ENCODE measurements around the gene CFAP298. TPM values are rescaled to one million over a fixed set of nuclear protein-coding genes. Genes with fewer than 3 reads are reported as not detected.
"Not testable (repeated sequence)": the region's sequence is repeated elsewhere in the genome, so short reads cannot be mapped to it uniquely, and the experiment has no call there.

The CFAP298 gene
- total RNA-seq, 1 experiment from 2014 or later: 35.5 TPM

DNA sequence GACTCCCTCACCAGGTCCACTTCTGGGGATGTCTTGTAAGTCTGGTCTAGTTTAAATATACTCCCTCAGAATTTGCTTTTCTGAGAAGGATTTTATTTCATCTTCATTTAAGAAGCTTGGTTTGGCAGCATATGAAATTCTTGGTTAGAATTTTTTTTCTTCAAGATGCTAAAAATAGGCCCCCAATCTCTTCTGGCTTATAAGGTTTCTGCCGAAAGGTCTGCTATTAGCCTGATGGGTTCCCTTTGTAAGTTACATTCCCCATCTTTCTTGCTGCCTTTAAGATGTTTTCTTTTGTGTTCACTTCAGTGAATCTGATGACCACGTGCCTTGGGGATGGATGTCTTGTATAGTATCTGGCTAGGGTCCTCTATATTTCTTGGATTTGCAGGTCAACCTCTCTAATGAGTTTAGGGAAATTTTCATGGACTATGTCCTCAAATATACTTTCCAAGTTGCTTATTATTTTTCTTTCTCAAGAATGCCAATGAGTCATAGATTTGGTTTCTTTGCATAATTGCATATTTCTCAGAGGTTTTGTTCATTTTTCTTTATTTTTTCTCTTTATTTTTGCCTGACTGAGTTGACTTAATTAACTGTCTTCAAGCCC is 46.2 kb downstream of the CFAP298 start:
- no peak for DNase-seq
- Histone ChIP-seq H2AFZ (no peak overlapping the region), H3K4me2 (no peak overlapping the region), H3K27me3 (ENCODE audit: insufficient read depth, low read depth) (no peaks in the 10 kb centered on the region), H3K4me3 (no peak overlapping the region), H3K9me3 (ENCODE audit: insufficient read depth, low read depth) (no peaks in the 10 kb centered on the region), H3K79me2 (ENCODE audit: low read depth) (no peaks in the 10 kb centered on the region), H3K36me3 (ENCODE audit: low read depth) (no peaks in the 10 kb centered on the region), H3K4me1 (replicated peaks; ENCODE audit: insufficient read depth) (peaks cover 6% of the 10 kb centered on the region), H3K27ac (no peak overlapping the region), H3F3A (ENCODE audit: insufficient read depth, low read depth) (peaks cover 4% of the 10 kb centered on the region; the same call in 1 of the 2 replicates), H4K20me1 (ENCODE audit: insufficient read depth) (no peaks in the 10 kb centered on the region), H3K9me2 (ENCODE audit: insufficient read depth) (no peaks in the 10 kb centered on the region)
- intact Hi-C loops (cut with micrococcal nuclease; ENCODE audit: unreplicated experiment): no loop called here
- BruUV-seq (replicated peaks): no TSS peak
- TF ChIP-seq EZH2 (IDR thresholded peaks at IDR 0.05; ENCODE audit: low read depth) (no peak), CTCF (conservative IDR thresholded peaks at IDR 0.05) (no peak)
- CTCF ChIA-PET: no interaction called here
- POLR2A ChIA-PET (ENCODE audit: unreplicated experiment): no interaction called here

- no peak overlapping the region for H3K27ac ChIP-seq
- H3K4me1 ChIP-seq (replicated peaks; ENCODE audit: insufficient read depth): no peaks in the 10 kb centered on the region
- intact Hi-C loops (cut with micrococcal nuclease; ENCODE audit: unreplicated experiment): no loop called here
- H3K27me3 ChIP-seq (ENCODE audit: insufficient read depth, low read depth): no peaks in the 10 kb centered on the region
- no peaks in the 10 kb centered on the region for H3K9me3 ChIP-seq (ENCODE audit: insufficient read depth, low read depth)
- H3F3A ChIP-seq (ENCODE audit: insufficient read depth, low read depth): no peaks in the 10 kb centered on the region
- no TSS peak for BruUV-seq (replicated peaks)
- no peak for DNase-seq
- H3K79me2 ChIP-seq (ENCODE audit: low read depth): no peaks in the 10 kb centered on the region
- POLR2A ChIA-PET (ENCODE audit: unreplicated experiment): no interaction called here
- no peaks in the 10 kb centered on the region for H3K9me2 ChIP-seq (ENCODE audit: insufficient read depth)
- TF ChIP-seq CTCF (conservative IDR thresholded peaks at IDR 0.05) (no peak), EZH2 (IDR thresholded peaks at IDR 0.05; ENCODE audit: low read depth) (no peak)
- no peak overlapping the region for H3K4me3 ChIP-seq
- H3K4me2 ChIP-seq: no peak overlapping the region
- CTCF ChIA-PET: no interaction called here
- no peak overlapping the region for H2AFZ ChIP-seq
- H4K20me1 ChIP-seq (ENCODE audit: insufficient read depth): no peaks in the 10 kb centered on the region
- no peaks in the 10 kb centered on the region for H3K36me3 ChIP-seq (ENCODE audit: low read depth)
Measured at GRCh38 chr21:32562915-32563314, 49.3 kb downstream of the CFAP298 start.

DNA sequence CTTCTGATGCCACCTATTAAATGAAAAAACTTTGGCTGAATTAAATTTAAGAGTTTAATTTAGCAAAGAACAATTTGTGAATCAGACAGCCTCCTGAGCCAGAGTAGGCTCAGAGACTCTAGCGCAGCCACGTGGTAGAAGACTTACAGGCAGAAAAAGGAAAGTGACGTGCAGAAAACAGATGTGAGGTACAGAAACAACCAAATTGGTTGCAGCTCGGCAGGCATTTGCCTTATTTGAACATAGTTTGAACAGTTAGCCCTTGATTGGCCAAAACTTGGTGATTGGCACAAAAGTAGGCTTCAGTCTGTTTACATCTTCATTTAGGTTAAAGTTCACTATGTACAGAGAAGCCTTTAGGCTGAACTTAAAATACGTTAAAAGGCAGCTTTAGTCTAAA is 49.8 kb downstream of the CFAP298 start:
- no peak overlapping the region for H3K4me3 ChIP-seq
- no peaks in the 10 kb centered on the region for H3K4me1 ChIP-seq (replicated peaks; ENCODE audit: insufficient read depth)
- TF ChIP-seq EZH2 (IDR thresholded peaks at IDR 0.05; ENCODE audit: low read depth) (no peak), CTCF (conservative IDR thresholded peaks at IDR 0.05) (no peak)
- CTCF ChIA-PET: no interaction called here
- no peaks in the 10 kb centered on the region for H3K79me2 ChIP-seq (ENCODE audit: low read depth)
- no peak for DNase-seq
- no peaks in the 10 kb centered on the region for H4K20me1 ChIP-seq (ENCODE audit: insufficient read depth)
- no peak overlapping the region for H2AFZ ChIP-seq
- no peaks in the 10 kb centered on the region for H3K9me3 ChIP-seq (ENCODE audit: insufficient read depth, low read depth)
- no peaks in the 10 kb centered on the region for H3K27me3 ChIP-seq (ENCODE audit: insufficient read depth, low read depth)
- no peak overlapping the region for H3K4me2 ChIP-seq
- H3K9me2 ChIP-seq (ENCODE audit: insufficient read depth): no peaks in the 10 kb centered on the region
- no peaks in the 10 kb centered on the region for H3F3A ChIP-seq (ENCODE audit: insufficient read depth, low read depth)
- no peaks in the 10 kb centered on the region for H3K36me3 ChIP-seq (ENCODE audit: low read depth)
- intact Hi-C loops (cut with micrococcal nuclease; ENCODE audit: unreplicated experiment): no loop called here
- no peak overlapping the region for H3K27ac ChIP-seq
- POLR2A ChIA-PET (ENCODE audit: unreplicated experiment): no interaction called here
- BruUV-seq (replicated peaks): no TSS peak

- H4K20me1 ChIP-seq (ENCODE audit: insufficient read depth); POLR2A ChIA-PET (ENCODE audit: unreplicated experiment); H3K36me3 ChIP-seq (ENCODE audit: low read depth); H3K4me3 ChIP-seq; H3F3A ChIP-seq (ENCODE audit: insufficient read depth, low read depth); H3K79me2 ChIP-seq (ENCODE audit: low read depth); intact Hi-C loops (cut with micrococcal nuclease; ENCODE audit: unreplicated experiment); H2AFZ ChIP-seq; H3K9me3 ChIP-seq (ENCODE audit: insufficient read depth, low read depth); CTCF ChIA-PET; DNase-seq; H3K4me1 ChIP-seq (replicated peaks; ENCODE audit: insufficient read depth); H3K27ac ChIP-seq; H3K4me2 ChIP-seq; H3K27me3 ChIP-seq (ENCODE audit: insufficient read depth, low read depth); H3K9me2 ChIP-seq (ENCODE audit: insufficient read depth); BruUV-seq (replicated peaks): not testable (repeated sequence)
Measured at GRCh38 chr21:32561476-32561875, 50.7 kb downstream of the CFAP298 start.
